ENCODE results near the gene RUSC1. TPM values are rescaled to one million over a fixed set of nuclear protein-coding genes. Genes with fewer than 3 reads are reported as not detected.

Gene RUSC1
- total RNA-seq, 2 donors from 2014 or later = 74.5 to 83.8 TPM

DNA sequence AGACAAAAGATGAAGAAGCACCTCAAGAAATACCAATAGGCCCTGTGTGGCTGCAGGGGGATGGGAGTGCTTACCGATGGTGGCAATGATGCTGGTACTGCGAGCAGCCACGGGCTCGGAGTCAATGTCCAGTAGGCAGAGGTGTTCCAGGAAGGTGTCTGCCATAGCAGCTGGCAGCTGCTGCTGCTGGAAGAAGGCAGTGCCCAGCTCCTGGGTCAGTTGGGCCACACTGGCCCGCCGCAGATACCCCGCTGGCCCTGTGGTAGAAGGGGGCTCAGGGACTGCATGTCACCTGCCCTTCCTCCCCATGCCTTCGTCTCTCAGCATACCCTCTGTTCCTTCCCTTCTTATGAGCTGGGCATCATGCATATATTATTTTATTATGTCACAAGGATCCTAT lies 20.7 kb upstream of the RUSC1 start:
- Mint-ChIP-seq H3K36me3 (ENCODE audit: low read depth) (no peaks in the 10 kb centered on the region), H3K4me3 (no peak overlapping the region), H3K4me1 (peaks cover 12% of the 10 kb centered on the region), H3K27ac (no peak overlapping the region), H3K9me3 (no peaks in the 10 kb centered on the region), H3K27me3 (ENCODE audit: insufficient read depth) (peaks cover 22% of the 10 kb centered on the region)
- H3K27me3 ChIP-seq (ENCODE audit: control insufficient read depth, insufficient read depth, low read length, poor library complexity, severe bottlenecking) = peaks cover 16% of the 10 kb centered on the region
- TF ChIP-seq, protein P1, sequence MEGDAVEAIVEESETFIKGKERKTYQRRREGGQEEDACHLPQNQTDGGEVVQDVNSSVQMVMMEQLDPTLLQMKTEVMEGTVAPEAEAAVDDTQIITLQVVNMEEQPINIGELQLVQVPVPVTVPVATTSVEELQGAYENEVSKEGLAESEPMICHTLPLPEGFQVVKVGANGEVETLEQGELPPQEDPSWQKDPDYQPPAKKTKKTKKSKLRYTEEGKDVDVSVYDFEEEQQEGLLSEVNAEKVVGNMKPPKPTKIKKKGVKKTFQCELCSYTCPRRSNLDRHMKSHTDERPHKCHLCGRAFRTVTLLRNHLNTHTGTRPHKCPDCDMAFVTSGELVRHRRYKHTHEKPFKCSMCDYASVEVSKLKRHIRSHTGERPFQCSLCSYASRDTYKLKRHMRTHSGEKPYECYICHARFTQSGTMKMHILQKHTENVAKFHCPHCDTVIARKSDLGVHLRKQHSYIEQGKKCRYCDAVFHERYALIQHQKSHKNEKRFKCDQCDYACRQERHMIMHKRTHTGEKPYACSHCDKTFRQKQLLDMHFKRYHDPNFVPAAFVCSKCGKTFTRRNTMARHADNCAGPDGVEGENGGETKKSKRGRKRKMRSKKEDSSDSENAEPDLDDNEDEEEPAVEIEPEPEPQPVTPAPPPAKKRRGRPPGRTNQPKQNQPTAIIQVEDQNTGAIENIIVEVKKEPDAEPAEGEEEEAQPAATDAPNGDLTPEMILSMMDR (conservative IDR thresholded peaks at IDR 0.05) = no peak
- 87 to 93% methylated on average over 3 to 8 of the region's 8 CpGs for WGBS, 2 experiments (ENCODE audit: insufficient coverage in 1 of 2, insufficient read length in 1 of 2)
- DNase-seq = no peak
- H3K36me3 ChIP-seq (ENCODE audit: control insufficient read depth, insufficient read depth, low read length) = no peaks in the 10 kb centered on the region
- no peak overlapping the region for H3K4me3 ChIP-seq (ENCODE audit: low read length)
- no peak overlapping the region for H3K9ac ChIP-seq (ENCODE audit: extremely low read depth, low read length, poor library complexity, severe bottlenecking)
- no peaks in the 10 kb centered on the region for H3K9me3 ChIP-seq (ENCODE audit: control insufficient read depth, low read length)
- no peak overlapping the region for H3K27ac ChIP-seq (ENCODE audit: low read depth, low read length)
- H3K4me1 ChIP-seq (ENCODE audit: control insufficient read depth, insufficient read depth, low read length) = no peaks in the 10 kb centered on the region

DNA sequence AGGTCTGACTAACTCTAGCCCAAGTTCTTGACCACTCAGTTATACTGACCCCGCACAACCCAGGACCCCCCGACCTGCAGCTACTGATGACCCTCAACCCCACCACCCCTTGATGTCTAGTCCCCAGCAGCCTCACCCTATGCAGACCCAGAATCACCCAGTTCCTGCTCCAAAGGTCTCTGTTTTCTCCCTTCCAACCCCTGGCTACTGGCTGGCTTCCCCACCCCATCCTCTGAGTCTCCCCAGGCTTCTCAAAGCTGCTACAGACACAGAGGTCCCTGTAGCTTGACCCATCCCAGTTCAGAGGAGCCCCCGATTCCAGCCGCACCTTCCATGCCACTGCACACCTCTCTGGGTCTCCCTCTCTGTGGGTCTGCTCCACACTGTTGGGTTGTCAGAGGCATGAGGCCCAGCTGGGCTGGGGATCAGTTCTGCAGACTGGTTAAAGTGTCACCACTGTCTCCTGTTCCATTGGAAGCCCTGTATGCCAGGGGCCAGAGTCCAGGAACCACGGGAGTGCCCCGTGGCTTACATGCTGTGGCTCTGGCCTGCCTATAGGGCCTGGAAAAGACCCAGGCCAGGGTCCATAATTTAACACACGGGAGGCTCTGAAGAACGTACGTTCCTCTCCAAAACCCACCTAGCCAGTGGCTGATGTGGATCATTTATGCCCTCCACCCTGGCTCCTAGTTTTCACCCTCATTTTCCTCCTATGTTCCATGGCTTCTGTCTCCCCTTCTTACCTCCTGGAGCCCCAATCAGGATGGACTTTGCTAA lies 20.0 kb upstream of the RUSC1 start:
- H3K9ac ChIP-seq (ENCODE audit: extremely low read depth, low read length, poor library complexity, severe bottlenecking) = no peak overlapping the region
- H3K27me3 ChIP-seq (ENCODE audit: control insufficient read depth, insufficient read depth, low read length, poor library complexity, severe bottlenecking) = peaks cover 9% of the 10 kb centered on the region
- TF ChIP-seq, protein P1 (conservative IDR thresholded peaks at IDR 0.05) = no peak
- 92 to 98% methylated on average over 7 to 9 of the region's 9 CpGs for WGBS, 2 experiments (ENCODE audit: insufficient coverage in 1 of 2, insufficient read length in 1 of 2)
- Mint-ChIP-seq H3K27me3 (ENCODE audit: insufficient read depth) (peaks cover 18% of the 10 kb centered on the region), H3K4me1 (peaks cover 12% of the 10 kb centered on the region), H3K4me3 (no peak overlapping the region), H3K9me3 (no peaks in the 10 kb centered on the region), H3K36me3 (ENCODE audit: low read depth) (no peaks in the 10 kb centered on the region), H3K27ac (no peak overlapping the region)
- DNase-seq = no peak
- no peaks in the 10 kb centered on the region for H3K9me3 ChIP-seq (ENCODE audit: control insufficient read depth, low read length)
- H3K36me3 ChIP-seq (ENCODE audit: control insufficient read depth, insufficient read depth, low read length) = no peaks in the 10 kb centered on the region
- no peak overlapping the region for H3K27ac ChIP-seq (ENCODE audit: low read depth, low read length)
- no peak overlapping the region for H3K4me3 ChIP-seq (ENCODE audit: low read length)
- no peaks in the 10 kb centered on the region for H3K4me1 ChIP-seq (ENCODE audit: control insufficient read depth, insufficient read depth, low read length)

GRCh38 chr1:155301342-155301841 lies 19.3 kb upstream of the RUSC1 start, which contains the start of gene PKLR:
Gene PKLR (minus strand): TSS chr1:155301438. CDS start chr1:155301395, 43 bp downstream.
- H3K4me1 ChIP-seq (ENCODE audit: control insufficient read depth, insufficient read depth, low read length) = no peaks in the 10 kb centered on the region
- no peak within 1 kb of the TSS for H3K4me3 ChIP-seq (ENCODE audit: low read length)
- TF ChIP-seq, protein P1 (conservative IDR thresholded peaks at IDR 0.05) = no peak
- DNase-seq = no peak
- no peak within 1 kb of the TSS for H3K9ac ChIP-seq (ENCODE audit: extremely low read depth, low read length, poor library complexity, severe bottlenecking)
- H3K9me3 Mint-ChIP-seq = no peaks in the 10 kb centered on the region
- peaks cover 11% of the 10 kb centered on the region for H3K27me3 Mint-ChIP-seq (ENCODE audit: insufficient read depth)
- no peak within 1 kb of the TSS for H3K27ac Mint-ChIP-seq
- H3K4me1 Mint-ChIP-seq = peaks cover 12% of the 10 kb centered on the region
- no peaks in the 10 kb centered on the region for H3K36me3 ChIP-seq (ENCODE audit: control insufficient read depth, insufficient read depth, low read length)
- no peak within 1 kb of the TSS for H3K4me3 Mint-ChIP-seq
- WGBS, 2 experiments (ENCODE audit: insufficient coverage in 1 of 2, insufficient read length in 1 of 2) = 88 to 92% methylated on average over 4 to 5 of the region's 5 CpGs
- H3K27ac ChIP-seq (ENCODE audit: low read depth, low read length) = no peak within 1 kb of the TSS
- peaks cover 2% of the 10 kb centered on the region for H3K27me3 ChIP-seq (ENCODE audit: control insufficient read depth, insufficient read depth, low read length, poor library complexity, severe bottlenecking)
- H3K36me3 Mint-ChIP-seq (ENCODE audit: low read depth) = no peaks in the 10 kb centered on the region
- no peaks in the 10 kb centered on the region for H3K9me3 ChIP-seq (ENCODE audit: control insufficient read depth, low read length)

Data from endodermal cell (in vitro differentiated cells).